ENCODE measurements around the gene PNPLA1. TPM values are rescaled to one million over a fixed set of nuclear protein-coding genes. Genes with fewer than 3 reads are reported as not detected.

The PNPLA1 gene
- total and polyA plus RNA-seq, 10 of the 15 experiments (the other 5 are each of a cell fraction or from before 2014, with no cell fraction given), result 0.04 TPM; not detected in 9

DNA sequence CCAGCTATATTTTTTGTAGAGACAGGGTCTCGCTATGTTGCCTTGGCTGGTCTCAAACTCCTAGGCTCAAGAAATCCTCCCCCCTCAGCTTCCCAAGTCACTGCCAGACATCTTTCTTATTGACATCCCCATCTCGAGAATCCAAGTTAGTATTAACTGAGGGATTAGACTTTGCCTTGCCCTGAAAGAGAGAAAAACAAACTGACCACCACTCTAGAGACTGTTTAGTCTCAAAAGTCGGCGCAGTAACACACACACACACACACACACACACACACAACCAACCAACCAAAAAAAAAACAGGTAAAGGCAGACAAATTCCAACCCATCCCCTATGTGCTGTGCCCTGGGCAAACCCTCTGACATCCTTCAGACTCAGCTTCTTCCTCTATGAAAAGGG is 27.2 kb upstream of the PNPLA1 start (continued):
- TF ChIP-seq, protein P1, sequence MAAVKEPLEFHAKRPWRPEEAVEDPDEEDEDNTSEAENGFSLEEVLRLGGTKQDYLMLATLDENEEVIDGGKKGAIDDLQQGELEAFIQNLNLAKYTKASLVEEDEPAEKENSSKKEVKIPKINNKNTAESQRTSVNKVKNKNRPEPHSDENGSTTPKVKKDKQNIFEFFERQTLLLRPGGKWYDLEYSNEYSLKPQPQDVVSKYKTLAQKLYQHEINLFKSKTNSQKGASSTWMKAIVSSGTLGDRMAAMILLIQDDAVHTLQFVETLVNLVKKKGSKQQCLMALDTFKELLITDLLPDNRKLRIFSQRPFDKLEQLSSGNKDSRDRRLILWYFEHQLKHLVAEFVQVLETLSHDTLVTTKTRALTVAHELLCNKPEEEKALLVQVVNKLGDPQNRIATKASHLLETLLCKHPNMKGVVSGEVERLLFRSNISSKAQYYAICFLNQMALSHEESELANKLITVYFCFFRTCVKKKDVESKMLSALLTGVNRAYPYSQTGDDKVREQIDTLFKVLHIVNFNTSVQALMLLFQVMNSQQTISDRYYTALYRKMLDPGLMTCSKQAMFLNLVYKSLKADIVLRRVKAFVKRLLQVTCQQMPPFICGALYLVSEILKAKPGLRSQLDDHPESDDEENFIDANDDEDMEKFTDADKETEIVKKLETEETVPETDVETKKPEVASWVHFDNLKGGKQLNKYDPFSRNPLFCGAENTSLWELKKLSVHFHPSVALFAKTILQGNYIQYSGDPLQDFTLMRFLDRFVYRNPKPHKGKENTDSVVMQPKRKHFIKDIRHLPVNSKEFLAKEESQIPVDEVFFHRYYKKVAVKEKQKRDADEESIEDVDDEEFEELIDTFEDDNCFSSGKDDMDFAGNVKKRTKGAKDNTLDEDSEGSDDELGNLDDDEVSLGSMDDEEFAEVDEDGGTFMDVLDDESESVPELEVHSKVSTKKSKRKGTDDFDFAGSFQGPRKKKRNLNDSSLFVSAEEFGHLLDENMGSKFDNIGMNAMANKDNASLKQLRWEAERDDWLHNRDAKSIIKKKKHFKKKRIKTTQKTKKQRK (IDR thresholded peaks at IDR 0.05; ENCODE audit: low read depth, low read length), result no peak
- no peak for TF ChIP-seq NFYB (IDR thresholded peaks at IDR 0.05; ENCODE audit: insufficient read depth, low read depth, low read length)
- no peak for TF ChIP-seq RUNX3 (IDR thresholded peaks at IDR 0.05; ENCODE audit: low read length)
- no peak for TF ChIP-seq KAT2A (conservative IDR thresholded peaks at IDR 0.05; ENCODE audit: control insufficient read depth, low read depth, low read length)
- TF ChIP-seq STAT3 (IDR thresholded peaks at IDR 0.05; ENCODE audit: low read depth, low read length), result no peak
- TF ChIP-seq, protein P2, sequence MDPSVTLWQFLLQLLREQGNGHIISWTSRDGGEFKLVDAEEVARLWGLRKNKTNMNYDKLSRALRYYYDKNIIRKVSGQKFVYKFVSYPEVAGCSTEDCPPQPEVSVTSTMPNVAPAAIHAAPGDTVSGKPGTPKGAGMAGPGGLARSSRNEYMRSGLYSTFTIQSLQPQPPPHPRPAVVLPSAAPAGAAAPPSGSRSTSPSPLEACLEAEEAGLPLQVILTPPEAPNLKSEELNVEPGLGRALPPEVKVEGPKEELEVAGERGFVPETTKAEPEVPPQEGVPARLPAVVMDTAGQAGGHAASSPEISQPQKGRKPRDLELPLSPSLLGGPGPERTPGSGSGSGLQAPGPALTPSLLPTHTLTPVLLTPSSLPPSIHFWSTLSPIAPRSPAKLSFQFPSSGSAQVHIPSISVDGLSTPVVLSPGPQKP (IDR thresholded peaks at IDR 0.05; ENCODE audit: low read depth, low read length), result no peak
- no peak for TF ChIP-seq ZNF384 (IDR thresholded peaks at IDR 0.05; ENCODE audit: borderline replicate concordance, low read depth, low read length)
- no peak for TF ChIP-seq RELA (IDR thresholded peaks at IDR 0.05; ENCODE audit: borderline replicate concordance, partially characterized antibody)
- no peak for TF ChIP-seq ETV6 (conservative IDR thresholded peaks at IDR 0.05 in 1 of 2, IDR thresholded peaks at IDR 0.05 in 1 of 2; ENCODE audit: borderline replicate concordance in 1 of 2, low read depth in 1 of 2)
- TF ChIP-seq, protein P3, sequence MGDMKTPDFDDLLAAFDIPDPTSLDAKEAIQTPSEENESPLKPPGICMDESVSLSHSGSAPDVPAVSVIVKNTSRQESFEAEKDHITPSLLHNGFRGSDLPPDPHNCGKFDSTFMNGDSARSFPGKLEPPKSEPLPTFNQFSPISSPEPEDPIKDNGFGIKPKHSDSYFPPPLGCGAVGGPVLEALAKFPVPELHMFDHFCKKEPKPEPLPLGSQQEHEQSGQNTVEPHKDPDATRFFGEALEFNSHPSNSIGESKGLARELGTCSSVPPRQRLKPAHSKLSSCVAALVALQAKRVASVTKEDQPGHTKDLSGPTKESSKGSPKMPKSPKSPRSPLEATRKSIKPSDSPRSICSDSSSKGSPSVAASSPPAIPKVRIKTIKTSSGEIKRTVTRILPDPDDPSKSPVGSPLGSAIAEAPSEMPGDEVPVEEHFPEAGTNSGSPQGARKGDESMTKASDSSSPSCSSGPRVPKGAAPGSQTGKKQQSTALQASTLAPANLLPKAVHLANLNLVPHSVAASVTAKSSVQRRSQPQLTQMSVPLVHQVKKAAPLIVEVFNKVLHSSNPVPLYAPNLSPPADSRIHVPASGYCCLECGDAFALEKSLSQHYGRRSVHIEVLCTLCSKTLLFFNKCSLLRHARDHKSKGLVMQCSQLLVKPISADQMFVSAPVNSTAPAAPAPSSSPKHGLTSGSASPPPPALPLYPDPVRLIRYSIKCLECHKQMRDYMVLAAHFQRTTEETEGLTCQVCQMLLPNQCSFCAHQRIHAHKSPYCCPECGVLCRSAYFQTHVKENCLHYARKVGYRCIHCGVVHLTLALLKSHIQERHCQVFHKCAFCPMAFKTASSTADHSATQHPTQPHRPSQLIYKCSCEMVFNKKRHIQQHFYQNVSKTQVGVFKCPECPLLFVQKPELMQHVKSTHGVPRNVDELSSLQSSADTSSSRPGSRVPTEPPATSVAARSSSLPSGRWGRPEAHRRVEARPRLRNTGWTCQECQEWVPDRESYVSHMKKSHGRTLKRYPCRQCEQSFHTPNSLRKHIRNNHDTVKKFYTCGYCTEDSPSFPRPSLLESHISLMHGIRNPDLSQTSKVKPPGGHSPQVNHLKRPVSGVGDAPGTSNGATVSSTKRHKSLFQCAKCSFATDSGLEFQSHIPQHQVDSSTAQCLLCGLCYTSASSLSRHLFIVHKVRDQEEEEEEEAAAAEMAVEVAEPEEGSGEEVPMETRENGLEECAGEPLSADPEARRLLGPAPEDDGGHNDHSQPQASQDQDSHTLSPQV (IDR thresholded peaks at IDR 0.05), result no peak
- TF ChIP-seq, protein P4, sequence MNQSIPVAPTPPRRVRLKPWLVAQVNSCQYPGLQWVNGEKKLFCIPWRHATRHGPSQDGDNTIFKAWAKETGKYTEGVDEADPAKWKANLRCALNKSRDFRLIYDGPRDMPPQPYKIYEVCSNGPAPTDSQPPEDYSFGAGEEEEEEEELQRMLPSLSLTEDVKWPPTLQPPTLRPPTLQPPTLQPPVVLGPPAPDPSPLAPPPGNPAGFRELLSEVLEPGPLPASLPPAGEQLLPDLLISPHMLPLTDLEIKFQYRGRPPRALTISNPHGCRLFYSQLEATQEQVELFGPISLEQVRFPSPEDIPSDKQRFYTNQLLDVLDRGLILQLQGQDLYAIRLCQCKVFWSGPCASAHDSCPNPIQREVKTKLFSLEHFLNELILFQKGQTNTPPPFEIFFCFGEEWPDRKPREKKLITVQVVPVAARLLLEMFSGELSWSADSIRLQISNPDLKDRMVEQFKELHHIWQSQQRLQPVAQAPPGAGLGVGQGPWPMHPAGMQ (IDR thresholded peaks at IDR 0.05; ENCODE audit: borderline replicate concordance), result no peak
- TF ChIP-seq RB1 (IDR thresholded peaks at IDR 0.05; ENCODE audit: borderline replicate concordance), result no peak
